Measurements from ENCODE around the gene ARRB1.

- no peak for TF ChIP-seq CTCF (IDR thresholded peaks at IDR 0.05 in 2 of 3, conservative IDR thresholded peaks at IDR 0.05 in 1 of 3; ENCODE audit: control insufficient read depth in 2 of 3, extremely low read depth in 1 of 3, insufficient read depth in 1 of 3, low read depth in 3 of 3, low read length in 3 of 3)
- no peak for TF ChIP-seq NR2C1 (IDR thresholded peaks at IDR 0.05)
Observed at GRCh38 chr11:75276686-75277085, 74.8 kb downstream of the ARRB1 start.

Data from GM12878 (cell line).